ENCODE results near the gene CAMTA1.

The CAMTA1 gene

GRCh38 chr1:7473223-7474142 is 688.2 kb downstream of the CAMTA1 start:
- DNase-seq: no peak

GRCh38 chr1:7474143-7474490 is 688.9 kb downstream of the CAMTA1 start:
- no peak for DNase-seq

GRCh38 chr1:7474786-7475502 is 689.7 kb downstream of the CAMTA1 start:
- DNase-seq: no peak

GRCh38 chr1:7475691-7476090 is 690.4 kb downstream of the CAMTA1 start:
- no peak for DNase-seq

GRCh38 chr1:7476402-7476801 is 691.1 kb downstream of the CAMTA1 start:
- DNase-seq: no peak

GRCh38 chr1:7476861-7477547 is 691.8 kb downstream of the CAMTA1 start:
- no peak for DNase-seq

GRCh38 chr1:7477593-7477992 is 692.3 kb downstream of the CAMTA1 start:
- no peak for DNase-seq

- DNase-seq: no peak
Measured at GRCh38 chr1:7478142-7478790, 693.0 kb downstream of the CAMTA1 start.

GRCh38 chr1:7478809-7479499 is 693.7 kb downstream of the CAMTA1 start:
- no peak for DNase-seq

GRCh38 chr1:7479571-7479970 is 694.3 kb downstream of the CAMTA1 start:
- no peak for DNase-seq

- no peak for DNase-seq
Measured at GRCh38 chr1:7481194-7481593, 695.9 kb downstream of the CAMTA1 start.

- no peak for DNase-seq
Measured at GRCh38 chr1:7482077-7482476, 696.8 kb downstream of the CAMTA1 start.

GRCh38 chr1:7482772-7483495 is 697.7 kb downstream of the CAMTA1 start:
- no peak for DNase-seq

GRCh38 chr1:7483634-7484383 is 698.6 kb downstream of the CAMTA1 start:
- DNase-seq: no peak

- DNase-seq: no peak
Measured at GRCh38 chr1:7485086-7485780, 700.0 kb downstream of the CAMTA1 start.

GRCh38 chr1:7485826-7486225 is 700.6 kb downstream of the CAMTA1 start:
- DNase-seq: no peak

GRCh38 chr1:7487766-7488474 is 702.7 kb downstream of the CAMTA1 start:
- DNase-seq: no peak

GRCh38 chr1:7488475-7488842 is 703.2 kb downstream of the CAMTA1 start:
- DNase-seq: no peak

GRCh38 chr1:7489586-7489985 is 704.3 kb downstream of the CAMTA1 start:
- no peak for DNase-seq

GRCh38 chr1:7490576-7490975 is 705.3 kb downstream of the CAMTA1 start:
- no peak for DNase-seq
